Calu3 (cell line): ENCODE data around the gene GLI3. TPM values are rescaled to one million over a fixed set of nuclear protein-coding genes. Genes with fewer than 3 reads are reported as not detected.

Experiments
- BruUV-seq: library from RNA; stranded (reverse); fragments of 400-500 nt; replicated peaks from 2 replicates; lab custom pipeline; 2021; lab: Mats Ljungman, UMichigan
- CTCF ChIA-PET: fragments of 300-600 bp; sonication (Branson Sonifier 250); formaldehyde crosslinking; loops from one replicate; lab custom pipeline; 2022; ENCODE audit warnings: antibody characterized with exemption; lab: Charles Lee
- DNase-seq: peaks from one replicate; pipeline ENCODE4 v3.0.0; 2022
- H3K27ac Mint-ChIP-seq: one replicate; pipeline ENCODE4 v1.8.0; 2022; ENCODE audit warnings: mixed read lengths; ENCODE audit not compliant: unreplicated experiment
- H3K27me3 Mint-ChIP-seq: one replicate; pipeline ENCODE4 v1.8.0; 2022; ENCODE audit warnings: mixed read lengths; ENCODE audit not compliant: unreplicated experiment
- H3K36me3 Mint-ChIP-seq: one replicate; pipeline ENCODE4 v1.8.0; 2022; ENCODE audit warnings: mild to moderate bottlenecking, moderate library complexity, mixed read lengths; ENCODE audit not compliant: insufficient read depth, unreplicated experiment
- H3K4me1 Mint-ChIP-seq: one replicate; pipeline ENCODE4 v1.8.0; 2022; ENCODE audit warnings: mild to moderate bottlenecking, low read depth, mixed read lengths; ENCODE audit not compliant: unreplicated experiment
- H3K4me3 Mint-ChIP-seq: one replicate; pipeline ENCODE4 v1.8.0; 2022; ENCODE audit warnings: mild to moderate bottlenecking, low read depth, moderate library complexity, mixed read lengths; ENCODE audit not compliant: unreplicated experiment
- H3K9me3 Mint-ChIP-seq: one replicate; pipeline ENCODE4 v1.8.0; 2022; ENCODE audit warnings: low read depth, mixed read lengths; ENCODE audit not compliant: unreplicated experiment
- CTCF ChIP-seq: fragments of 200-600 bp; IDR thresholded peaks from one replicate; pipeline ENCODE4 v1.8.0; 2022; ENCODE audit warnings: antibody characterized with exemption; ENCODE audit not compliant: unreplicated experiment
- intact Hi-C: fragments of 100-400 bp; cut with micrococcal nuclease; formaldehyde crosslinking; loops from one replicate; pipeline ENCODE4 v1.10.0; 2022; ENCODE audit not compliant: unreplicated experiment
- total RNA-seq: library from RNA; stranded (reverse); gene quantifications from 2 replicates; pipeline ENCODE4 v1.2.3, GENCODE V29; 2022

GLI3 gene
- total RNA-seq, 1 experiment from 2014 or later, result not detected

GRCh38 chr7:42192066-42192465, 44.9 kb downstream of the GLI3 start:
- CTCF ChIA-PET, result no interaction called here
- intact Hi-C loops, result no loop called here
- Mint-ChIP-seq H3K4me1 (no peaks in the 10 kb centered on the region), H3K4me3 (no peak overlapping the region), H3K36me3 (no peaks in the 10 kb centered on the region), H3K27ac (no peak overlapping the region), H3K9me3 (peaks cover 5% of the 10 kb centered on the region), H3K27me3 (peaks cover 13% of the 10 kb centered on the region)
- no peak for TF ChIP-seq CTCF
- no peak for DNase-seq
- no TSS peak for BruUV-seq

- Mint-ChIP-seq H3K9me3 (peaks cover 9% of the 10 kb centered on the region), H3K4me1 (no peaks in the 10 kb centered on the region), H3K27ac (no peak overlapping the region), H3K4me3 (no peak overlapping the region), H3K27me3 (no peaks in the 10 kb centered on the region), H3K36me3 (no peaks in the 10 kb centered on the region)
- CTCF ChIA-PET, result no interaction called here
- intact Hi-C loops, result no loop called here
- no peak for TF ChIP-seq CTCF
- BruUV-seq, result no TSS peak
- no peak for DNase-seq
Measured at GRCh38 chr7:42189535-42189934, 47.5 kb downstream of the GLI3 start.

- intact Hi-C loops, result no loop called here
- Mint-ChIP-seq H3K27ac (no peak overlapping the region), H3K9me3 (peaks cover 13% of the 10 kb centered on the region), H3K4me1 (no peaks in the 10 kb centered on the region), H3K36me3 (no peaks in the 10 kb centered on the region), H3K4me3 (no peak overlapping the region), H3K27me3 (no peaks in the 10 kb centered on the region)
- CTCF ChIA-PET, result interaction anchor here (0.9 kb wide), 1 partner anchor 16 kb away, joined by 3 read pairs; no protein-coding TSS in a partner anchor
- no peak for TF ChIP-seq CTCF
- no TSS peak for BruUV-seq
- peak; percentile 26 for DNase-seq
Measured at GRCh38 chr7:42186151-42186550, 50.9 kb downstream of the GLI3 start.

GRCh38 chr7:42185726-42186125, 51.3 kb downstream of the GLI3 start:
- Mint-ChIP-seq H3K9me3 (peaks cover 13% of the 10 kb centered on the region), H3K27me3 (no peaks in the 10 kb centered on the region), H3K36me3 (no peaks in the 10 kb centered on the region), H3K4me3 (no peak overlapping the region), H3K4me1 (no peaks in the 10 kb centered on the region), H3K27ac (no peak overlapping the region)
- CTCF ChIA-PET, result interaction anchor here (0.9 kb wide), 1 partner anchor 15 kb away, joined by 3 read pairs; no protein-coding TSS in a partner anchor
- TF ChIP-seq CTCF, result no peak
- DNase-seq, result no peak
- no TSS peak for BruUV-seq
- intact Hi-C loops, result no loop called here
